SK-N-SH (cell line): ENCODE data around the gene PITPNM3. TPM values are rescaled to one million over a fixed set of nuclear protein-coding genes. Genes with fewer than 3 reads are reported as not detected.

ENCODE experiments used
- CTCF ChIA-PET: fragments of 300-600, 350-600 bp; formaldehyde crosslinking; extraction: SDS; loops from one replicate; lab custom pipeline; 2021; lab: Yijun Ruan, JAX
- POLR2A ChIA-PET: fragments of 350-600 bp; sonication (Branson Sonifier 250); formaldehyde crosslinking; extraction: SDS; loops from one replicate; lab custom pipeline; 2020; ENCODE audit warnings: antibody characterized with exemption, inconsistent platforms; lab: Yijun Ruan, JAX
- DNase-seq: peaks from one replicate; pipeline ENCODE4 v3.0.0; 2012
- H2AFZ ChIP-seq: fragments of 200-600 bp; sonication (generic); 2 replicates; pipeline ENCODE4 v1.8.1; 2016; ENCODE audit warnings: antibody characterized with exemption, mild to moderate bottlenecking, low read depth
- H3F3A ChIP-seq: fragments of 200-600 bp; sonication (generic); replicated peaks from 2 replicates; pipeline ENCODE3; 2016; ENCODE audit warnings: antibody characterized with exemption, mild to moderate bottlenecking; ENCODE audit not compliant: insufficient read depth
- H3K27ac ChIP-seq, 2 experiments: fragments of 200-500 bp in 1 of 2; fragments of 200-600 bp in 1 of 2; sonication (Bioruptor generic) in 1 of 2; sonication (generic), shearing (Covaris generic) in 1 of 2; 2 replicates each; pipeline versions ENCODE4 v1.5.1 to v1.6.1; 2014 to 2016; ENCODE audit warnings: low read depth in 2 of 2, inconsistent platforms in 1 of 2, low read length in 1 of 2, mild to moderate bottlenecking in 1 of 2, mixed read lengths in 1 of 2
- H3K27me3 ChIP-seq: fragments of 200-600 bp; sonication (generic), shearing (Covaris generic); 2 replicates; pipeline ENCODE4 v1.6.1; 2016; ENCODE audit warnings: mixed run types; ENCODE audit not compliant: insufficient read depth
- H3K36me3 ChIP-seq, 2 experiments: fragments of 200-500 bp in 1 of 2; fragments of 200-600 bp in 1 of 2; sonication (Bioruptor generic) in 1 of 2; sonication (generic) in 1 of 2; replicated peaks in 1 of 2; 2 replicates each; pipeline versions ENCODE3 to v1.5.1; 2014 to 2016; ENCODE audit warnings: low read length in 1 of 2, mild to moderate bottlenecking in 1 of 2; ENCODE audit not compliant: insufficient read depth in 2 of 2, control insufficient read depth in 1 of 2
- H3K4me1 ChIP-seq, 2 experiments: fragments of 200-500 bp in 1 of 2; fragments of 200-600 bp in 1 of 2; sonication (Bioruptor generic) in 1 of 2; sonication (generic), shearing (Covaris generic) in 1 of 2; 2 replicates each; pipeline versions ENCODE4 v1.5.1 to v1.6.1; 2014 to 2016; ENCODE audit warnings: low read depth in 1 of 2, low read length in 1 of 2, mixed run types in 1 of 2; ENCODE audit not compliant: insufficient read depth in 2 of 2, control insufficient read depth in 1 of 2
- H3K4me2 ChIP-seq: fragments of 200-600 bp; sonication (generic), shearing (Covaris generic); 2 replicates; pipeline ENCODE4 v1.6.1; 2017; ENCODE audit warnings: mixed run types
- H3K4me3 ChIP-seq, 2 experiments: fragments of 200-500 bp in 1 of 2; fragments of 200-600 bp in 1 of 2; sonication (Bioruptor generic) in 1 of 2; sonication (generic), shearing (Covaris generic) in 1 of 2; 2 replicates each; pipeline versions ENCODE4 v1.5.1 to v1.8.1; 2014 to 2016; ENCODE audit warnings: low read depth in 2 of 2, inconsistent platforms in 1 of 2, low read length in 1 of 2, mild to moderate bottlenecking in 1 of 2, mixed read lengths in 1 of 2, moderate library complexity in 1 of 2
- H3K79me2 ChIP-seq: fragments of 200-600 bp; sonication (generic); 2 replicates; pipeline ENCODE4 v1.8.1; 2017; ENCODE audit warnings: mild to moderate bottlenecking; ENCODE audit not compliant: insufficient read depth
- H3K9ac ChIP-seq: fragments of 200-600 bp; sonication (generic); 2 replicates; pipeline ENCODE4 v1.6.1; 2017; ENCODE audit warnings: mixed run types
- H3K9me2 ChIP-seq: fragments of 200-600 bp; sonication (generic); 2 replicates; pipeline ENCODE4 v1.6.1; 2017; ENCODE audit warnings: mixed run types
- H3K9me3 ChIP-seq: fragments of 200-600 bp; sonication (generic); 2 replicates; pipeline ENCODE4 v1.6.1; 2017; ENCODE audit warnings: mixed run types, mild to moderate bottlenecking, moderate library complexity
- H4K20me1 ChIP-seq: fragments of 200-600 bp; sonication (generic); 2 replicates; pipeline ENCODE4 v1.6.1; 2017; ENCODE audit warnings: mild to moderate bottlenecking, mixed run types; ENCODE audit not compliant: insufficient read depth
- EZH2phosphoT487 ChIP-seq: fragments of 200-600 bp; sonication (generic); IDR thresholded peaks from 2 replicates; pipeline ENCODE4 v1.6.1; 2017; ENCODE audit warnings: low read depth, mixed run types, mild to moderate bottlenecking, antibody characterized with exemption, moderate library complexity, borderline replicate concordance
- FOSL2 ChIP-seq: IDR thresholded peaks from 2 replicates; pipeline ENCODE4 v1.4.0; 2012; ENCODE audit warnings: low read depth, mild to moderate bottlenecking, moderate library complexity, borderline replicate concordance
- GABPA ChIP-seq: IDR thresholded peaks from 2 replicates; pipeline ENCODE4 v1.4.0; 2012; ENCODE audit warnings: low read depth, mild to moderate bottlenecking
- GATA2 ChIP-seq: sonication (generic); formaldehyde crosslinking; IDR thresholded peaks from 2 replicates; pipeline ENCODE4 v1.5.0; 2020; ENCODE audit warnings: mild to moderate bottlenecking, missing genetic modification reagents
- MEF2A ChIP-seq: IDR thresholded peaks from 2 replicates; pipeline ENCODE4 v1.4.0; 2012; ENCODE audit warnings: low read depth, borderline replicate concordance
- NRF1 ChIP-seq: IDR thresholded peaks from 2 replicates; pipeline ENCODE4 v1.6.1; 2012; ENCODE audit warnings: low read depth, mild to moderate bottlenecking, low read length
- RFX5 ChIP-seq: IDR thresholded peaks from 2 replicates; pipeline ENCODE4 v1.6.1; 2012; ENCODE audit warnings: mild to moderate bottlenecking, improper control_type of control experiment, low read length
- SMC3 ChIP-seq: IDR thresholded peaks from 2 replicates; pipeline ENCODE4 v1.6.1; 2012; ENCODE audit warnings: low read depth, low read length, improper control_type of control experiment
- TAF1 ChIP-seq: IDR thresholded peaks from 2 replicates; pipeline ENCODE4 v1.6.1; 2012; ENCODE audit warnings: low read depth, mild to moderate bottlenecking, low read length, moderate library complexity, borderline replicate concordance
- TCF12 ChIP-seq: IDR thresholded peaks from 2 replicates; pipeline ENCODE4 v1.4.0; 2012
- WGBS: methylation state at CpG from one replicate; pipeline ENCODE4 v1.1.6; 2017; ENCODE audit warnings: low lambda C conversion rate; 5-methylcytosine and 5-hydroxymethylcytosine counted together
- polyA plus RNA-seq, 3 experiments: library from polyadenylated mRNA; depleted of rRNA; stranded (reverse); fragments of >200 nt; gene quantifications; 2 replicates each; pipeline ENCODE4 v1.2.3, GENCODE V29; 2012
- TF ChIP-seq, protein P1 (sequence below): IDR thresholded peaks from 2 replicates; pipeline ENCODE4 v1.4.0; 2012; ENCODE audit warnings: low read depth
- TF ChIP-seq, protein P2 (sequence below): fragments of 150-350 bp; IDR thresholded peaks from 2 replicates; pipeline ENCODE4 v1.6.1; 2017; ENCODE audit warnings: antibody characterized with exemption, low read length, low read depth, borderline replicate concordance
- TF ChIP-seq, protein P3 (sequence below): IDR thresholded peaks from 2 replicates; pipeline ENCODE4 v1.4.0; 2012; ENCODE audit warnings: low read depth, borderline replicate concordance
- TF ChIP-seq, protein P4 (sequence below): IDR thresholded peaks from 2 replicates; pipeline ENCODE4 v1.6.1; 2012; ENCODE audit warnings: mild to moderate bottlenecking, low read depth, low read length, moderate library complexity

PITPNM3 gene
- polyA plus RNA-seq, 1 of the 3 experiments (the other 2 are of a cell fraction): 0.82 TPM

DNA sequence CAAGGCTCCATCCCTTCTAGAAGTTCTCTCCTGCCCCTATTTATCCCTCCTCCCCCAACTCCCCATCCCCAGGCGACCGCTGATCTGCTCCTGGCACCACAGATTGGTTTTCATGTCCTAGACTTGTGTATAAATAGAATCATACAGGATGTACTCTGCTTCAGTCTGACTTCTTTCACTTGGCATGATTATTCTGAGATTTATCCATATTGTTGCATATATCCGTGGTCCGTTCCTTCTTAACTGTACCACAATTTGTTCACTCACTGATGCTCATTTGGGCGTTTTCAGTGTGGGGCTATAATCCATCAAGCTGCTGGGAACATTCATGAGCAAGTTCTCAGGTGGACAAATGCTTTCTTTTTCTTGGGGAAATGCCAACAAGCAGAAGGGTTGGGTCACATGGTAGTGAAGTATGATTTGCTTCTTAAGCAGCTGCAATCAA is 23.9 kb downstream of the PITPNM3 start (continued):
- TF ChIP-seq EZH2phosphoT487: no peak
- TF ChIP-seq NRF1: no peak
- TF ChIP-seq TAF1: no peak

GRCh38 chr17:6531575-6531974 is 24.8 kb downstream of the PITPNM3 start:
- ChIA-PET POLR2A (no interaction called here), CTCF (no interaction called here)

More at GRCh38 chr17:6531575-6531974, 24.8 kb downstream of the PITPNM3 start:
- Histone ChIP-seq H3K4me1 (no peaks in the 10 kb centered on the region), H3K4me2 (no peak overlapping the region), H3K9me3 (no peaks in the 10 kb centered on the region), H3K9me2 (no peaks in the 10 kb centered on the region), H3K27me3 (no peaks in the 10 kb centered on the region), H3F3A (no peaks in the 10 kb centered on the region), H3K4me3 (no peak overlapping the region), H3K9ac (no peak overlapping the region), H3K79me2 (no peaks in the 10 kb centered on the region), H2AFZ (no peak overlapping the region), H4K20me1 (no peaks in the 10 kb centered on the region), H3K36me3 (no peaks in the 10 kb centered on the region), H3K27ac (no peak overlapping the region)
- no peak for DNase-seq
- TF ChIP-seq EZH2phosphoT487: no peak
- no peak for TF ChIP-seq SMC3
- TF ChIP-seq, protein P1, sequence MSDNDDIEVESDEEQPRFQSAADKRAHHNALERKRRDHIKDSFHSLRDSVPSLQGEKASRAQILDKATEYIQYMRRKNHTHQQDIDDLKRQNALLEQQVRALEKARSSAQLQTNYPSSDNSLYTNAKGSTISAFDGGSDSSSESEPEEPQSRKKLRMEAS: no peak
- TF ChIP-seq GABPA: no peak
- TF ChIP-seq MEF2A: no peak
- TF ChIP-seq RFX5: no peak
- TF ChIP-seq, protein P2, sequence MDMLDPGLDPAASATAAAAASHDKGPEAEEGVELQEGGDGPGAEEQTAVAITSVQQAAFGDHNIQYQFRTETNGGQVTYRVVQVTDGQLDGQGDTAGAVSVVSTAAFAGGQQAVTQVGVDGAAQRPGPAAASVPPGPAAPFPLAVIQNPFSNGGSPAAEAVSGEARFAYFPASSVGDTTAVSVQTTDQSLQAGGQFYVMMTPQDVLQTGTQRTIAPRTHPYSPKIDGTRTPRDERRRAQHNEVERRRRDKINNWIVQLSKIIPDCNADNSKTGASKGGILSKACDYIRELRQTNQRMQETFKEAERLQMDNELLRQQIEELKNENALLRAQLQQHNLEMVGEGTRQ: no peak
- TF ChIP-seq, protein P3, sequence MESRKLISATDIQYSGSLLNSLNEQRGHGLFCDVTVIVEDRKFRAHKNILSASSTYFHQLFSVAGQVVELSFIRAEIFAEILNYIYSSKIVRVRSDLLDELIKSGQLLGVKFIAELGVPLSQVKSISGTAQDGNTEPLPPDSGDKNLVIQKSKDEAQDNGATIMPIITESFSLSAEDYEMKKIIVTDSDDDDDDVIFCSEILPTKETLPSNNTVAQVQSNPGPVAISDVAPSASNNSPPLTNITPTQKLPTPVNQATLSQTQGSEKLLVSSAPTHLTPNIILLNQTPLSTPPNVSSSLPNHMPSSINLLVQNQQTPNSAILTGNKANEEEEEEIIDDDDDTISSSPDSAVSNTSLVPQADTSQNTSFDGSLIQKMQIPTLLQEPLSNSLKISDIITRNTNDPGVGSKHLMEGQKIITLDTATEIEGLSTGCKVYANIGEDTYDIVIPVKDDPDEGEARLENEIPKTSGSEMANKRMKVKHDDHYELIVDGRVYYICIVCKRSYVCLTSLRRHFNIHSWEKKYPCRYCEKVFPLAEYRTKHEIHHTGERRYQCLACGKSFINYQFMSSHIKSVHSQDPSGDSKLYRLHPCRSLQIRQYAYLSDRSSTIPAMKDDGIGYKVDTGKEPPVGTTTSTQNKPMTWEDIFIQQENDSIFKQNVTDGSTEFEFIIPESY: no peak
- no peak for TF ChIP-seq TCF12
- TF ChIP-seq GATA2 (CRISPR knock-in tag): no peak
- no peak for TF ChIP-seq FOSL2
- TF ChIP-seq, protein P4, sequence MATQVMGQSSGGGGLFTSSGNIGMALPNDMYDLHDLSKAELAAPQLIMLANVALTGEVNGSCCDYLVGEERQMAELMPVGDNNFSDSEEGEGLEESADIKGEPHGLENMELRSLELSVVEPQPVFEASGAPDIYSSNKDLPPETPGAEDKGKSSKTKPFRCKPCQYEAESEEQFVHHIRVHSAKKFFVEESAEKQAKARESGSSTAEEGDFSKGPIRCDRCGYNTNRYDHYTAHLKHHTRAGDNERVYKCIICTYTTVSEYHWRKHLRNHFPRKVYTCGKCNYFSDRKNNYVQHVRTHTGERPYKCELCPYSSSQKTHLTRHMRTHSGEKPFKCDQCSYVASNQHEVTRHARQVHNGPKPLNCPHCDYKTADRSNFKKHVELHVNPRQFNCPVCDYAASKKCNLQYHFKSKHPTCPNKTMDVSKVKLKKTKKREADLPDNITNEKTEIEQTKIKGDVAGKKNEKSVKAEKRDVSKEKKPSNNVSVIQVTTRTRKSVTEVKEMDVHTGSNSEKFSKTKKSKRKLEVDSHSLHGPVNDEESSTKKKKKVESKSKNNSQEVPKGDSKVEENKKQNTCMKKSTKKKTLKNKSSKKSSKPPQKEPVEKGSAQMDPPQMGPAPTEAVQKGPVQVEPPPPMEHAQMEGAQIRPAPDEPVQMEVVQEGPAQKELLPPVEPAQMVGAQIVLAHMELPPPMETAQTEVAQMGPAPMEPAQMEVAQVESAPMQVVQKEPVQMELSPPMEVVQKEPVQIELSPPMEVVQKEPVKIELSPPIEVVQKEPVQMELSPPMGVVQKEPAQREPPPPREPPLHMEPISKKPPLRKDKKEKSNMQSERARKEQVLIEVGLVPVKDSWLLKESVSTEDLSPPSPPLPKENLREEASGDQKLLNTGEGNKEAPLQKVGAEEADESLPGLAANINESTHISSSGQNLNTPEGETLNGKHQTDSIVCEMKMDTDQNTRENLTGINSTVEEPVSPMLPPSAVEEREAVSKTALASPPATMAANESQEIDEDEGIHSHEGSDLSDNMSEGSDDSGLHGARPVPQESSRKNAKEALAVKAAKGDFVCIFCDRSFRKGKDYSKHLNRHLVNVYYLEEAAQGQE: no peak
- 67% methylated on average over 5 of the region's 7 CpGs for WGBS
